AML-193 (cell line): ENCODE data around the gene OSCP1.

Source experiments
- DNase-seq, 2 experiments: peaks; one replicate each; lab custom pipeline; 2025; lab: John Stamatoyannopoulos, UW

OSCP1 gene

GRCh38 chr1:36472656-36473055 is 22.4 kb upstream of the OSCP1 start:
- no peak for DNase-seq

GRCh38 chr1:36471830-36472641 is 21.8 kb upstream of the OSCP1 start:
- no peak for DNase-seq

GRCh38 chr1:36469163-36469562 is 18.9 kb upstream of the OSCP1 start:
- no peak for DNase-seq

GRCh38 chr1:36467700-36468455 is 17.6 kb upstream of the OSCP1 start:
- DNase-seq, result no peak

GRCh38 chr1:36467027-36467410 is 16.8 kb upstream of the OSCP1 start:
- no peak for DNase-seq

- no peak for DNase-seq
These were observed 16.2 kb upstream of the OSCP1 start for GRCh38 chr1:36466370-36467026.

GRCh38 chr1:36465731-36466369 is 15.6 kb upstream of the OSCP1 start:
- no peak for DNase-seq

GRCh38 chr1:36464605-36465393 is 14.5 kb upstream of the OSCP1 start:
- DNase-seq, result no peak

- peak; percentile 88 to 91 for DNase-seq
These were observed 13.8 kb upstream of the OSCP1 start, which contains the start of gene MRPS15 for GRCh38 chr1:36463803-36464604. Gene MRPS15, minus strand, starts transcription at chr1:36464384. Its CDS starts 109 bp downstream, at chr1:36464275.

GRCh38 chr1:36463463-36463802 is 13.2 kb upstream of the OSCP1 start:
- no peak for DNase-seq

GRCh38 chr1:36458910-36459309 is 8.7 kb upstream of the OSCP1 start:
- peak; percentile 26 to 38 for DNase-seq

GRCh38 chr1:36457691-36458090 is 7.4 kb upstream of the OSCP1 start:
- DNase-seq, result peak; percentile 78 to 85

GRCh38 chr1:36456391-36456928 is 6.2 kb upstream of the OSCP1 start:
- DNase-seq, result peak in 1 of 2 experiments; percentile 15

GRCh38 chr1:36455386-36455785 is 5.1 kb upstream of the OSCP1 start:
- DNase-seq, result no peak

GRCh38 chr1:36453600-36454388 is 3.5 kb upstream of the OSCP1 start:
- no peak for DNase-seq

GRCh38 chr1:36453051-36453450 is 2.8 kb upstream of the OSCP1 start:
- DNase-seq, result no peak

- no peak for DNase-seq
These were observed 661 bp upstream of the OSCP1 start for GRCh38 chr1:36450919-36451305.

- DNase-seq, result peak; percentile 45 to 48
These were observed 1.7 kb downstream of the OSCP1 start for GRCh38 chr1:36448530-36449056.

- DNase-seq, result no peak
These were observed 2.8 kb downstream of the OSCP1 start for GRCh38 chr1:36447450-36447849.
